ENCODE results near the gene FARP2.
"Not testable (repeated sequence)": the region's sequence is repeated elsewhere in the genome, so short reads cannot be mapped to it uniquely, and the experiment has no call there.

The FARP2 gene

DNA sequence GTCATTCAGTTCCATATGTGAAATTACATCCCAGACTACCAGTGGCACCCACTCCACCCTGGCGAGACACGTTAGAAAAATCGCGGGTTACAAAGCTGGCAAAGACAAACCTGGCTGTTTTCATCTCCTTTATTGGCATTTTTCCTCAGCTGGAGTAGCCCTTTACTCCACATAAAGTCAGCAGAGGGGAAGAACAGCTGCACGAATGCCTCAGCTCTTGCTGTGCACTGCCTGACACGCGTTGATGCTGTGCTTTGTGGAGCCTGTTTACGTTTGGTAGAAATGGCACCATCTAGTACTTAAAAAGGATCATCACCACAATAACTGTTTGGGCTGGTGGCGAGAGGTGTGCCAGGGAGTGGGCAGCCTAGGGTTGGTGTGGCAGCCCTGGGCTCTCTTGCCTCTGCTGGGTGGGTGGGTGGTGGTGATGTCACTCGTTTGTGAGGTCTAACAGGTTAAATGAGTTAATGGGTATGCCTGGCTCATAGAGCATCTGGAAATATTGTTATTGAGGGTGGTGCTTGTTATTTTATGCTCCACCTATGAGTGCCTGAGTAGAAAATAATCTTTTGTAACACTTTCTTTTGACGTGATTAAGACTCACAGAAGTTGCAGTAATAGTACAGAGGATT is 16.4 kb downstream of the FARP2 start:
- DNase-seq (ENCODE audit: low read depth), result no peak

DNA sequence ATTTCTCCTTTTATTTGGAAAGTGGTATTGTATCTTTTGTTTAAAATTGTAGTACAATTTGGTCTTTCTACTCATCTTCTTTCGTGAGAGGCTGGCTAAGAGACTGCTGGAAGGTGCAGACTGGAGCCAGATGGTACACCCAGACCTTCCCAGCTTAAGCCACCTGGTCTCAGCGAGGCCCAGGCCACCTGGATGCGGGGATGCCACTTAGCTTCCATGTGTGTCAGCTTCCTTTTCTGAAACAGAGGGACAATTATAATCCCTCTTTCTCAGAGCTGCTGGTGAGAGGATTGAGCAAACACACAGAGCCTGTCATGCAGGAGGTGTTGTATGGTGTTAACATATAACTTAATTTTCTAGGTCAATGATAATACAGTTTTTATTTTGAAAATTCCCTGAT is 17.4 kb downstream of the FARP2 start:
- DNase-seq (ENCODE audit: low read depth), result no peak

DNA sequence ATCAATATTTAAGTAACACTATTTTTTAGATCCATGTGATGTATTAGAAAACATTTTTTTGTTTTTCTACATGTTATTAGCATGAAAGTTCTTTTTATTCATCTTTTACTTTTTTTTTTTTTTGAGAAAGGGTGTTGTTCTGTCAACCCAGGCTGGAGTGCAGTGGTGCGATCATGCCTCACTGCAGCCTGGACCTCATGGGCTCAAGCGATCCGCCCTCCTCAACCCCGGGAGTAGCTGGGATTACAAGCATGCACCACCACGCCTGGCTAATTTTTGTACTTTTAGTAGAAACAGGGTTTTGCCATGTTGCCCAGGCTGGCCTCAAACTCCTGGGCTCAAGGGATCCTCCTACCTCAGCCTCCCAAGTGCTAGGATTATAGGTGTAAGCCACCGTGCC is 17.8 kb downstream of the FARP2 start:
- DNase-seq (ENCODE audit: low read depth), result not testable (repeated sequence)

DNA sequence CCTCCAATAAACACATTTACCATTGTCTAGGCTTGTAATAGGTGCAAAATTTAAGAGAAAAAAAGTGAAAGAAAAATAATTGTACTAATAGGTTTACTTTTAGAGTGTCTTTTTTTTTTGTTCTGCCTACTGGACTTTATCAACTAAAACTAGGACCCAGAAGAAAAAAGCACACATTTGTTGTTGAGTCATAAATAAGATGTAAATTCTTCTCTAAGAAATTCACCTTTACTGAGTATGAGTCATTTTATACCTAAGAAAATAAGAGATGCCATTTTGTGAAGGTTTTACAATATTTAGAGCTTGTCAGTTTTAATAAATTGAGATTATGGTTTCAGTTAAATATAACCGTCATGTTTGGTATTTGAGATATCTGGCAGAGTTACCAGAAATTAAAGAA is 19.2 kb downstream of the FARP2 start:
- DNase-seq (ENCODE audit: low read depth), result no peak

DNA sequence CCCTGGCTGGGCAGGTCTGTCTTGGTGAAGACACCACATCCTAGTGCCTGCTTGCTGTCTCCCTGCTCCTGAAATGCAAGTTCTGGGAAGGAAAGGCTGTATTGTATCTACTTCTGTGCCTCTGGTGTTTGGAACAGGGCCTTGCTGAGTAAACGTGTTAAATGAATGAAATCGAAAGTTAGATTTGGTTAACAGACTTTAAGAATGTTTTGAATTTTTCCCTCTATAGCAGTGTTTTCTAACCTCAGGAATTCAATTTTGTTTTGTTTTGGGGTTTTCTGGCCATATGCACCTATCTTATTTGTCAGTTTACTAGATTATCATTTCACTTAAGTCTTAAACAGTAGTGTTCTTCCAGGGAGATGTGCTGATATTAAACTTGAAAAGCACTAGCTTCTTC is 20.7 kb downstream of the FARP2 start:
- DNase-seq (ENCODE audit: low read depth), result no peak

DNA sequence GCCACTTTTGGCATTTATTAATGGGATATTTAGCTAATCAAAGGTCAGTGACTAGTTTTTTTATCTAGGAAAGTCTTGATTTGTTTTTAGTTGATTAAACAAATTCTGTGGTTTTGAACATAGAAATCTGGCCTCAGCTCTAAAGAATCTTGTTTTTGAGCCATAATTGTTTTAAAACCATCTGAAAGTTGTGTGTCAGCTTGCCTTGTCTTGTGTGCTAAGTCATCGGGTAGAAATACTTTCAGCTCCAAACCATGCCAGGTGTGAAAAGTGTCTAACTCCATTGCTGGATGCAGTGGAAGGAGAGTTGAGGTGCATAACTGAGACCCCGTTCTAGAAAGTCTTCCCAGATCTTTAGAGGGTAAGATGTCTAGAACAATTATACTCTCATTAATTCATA is 22.7 kb downstream of the FARP2 start:
- DNase-seq (ENCODE audit: low read depth), result no peak

DNA sequence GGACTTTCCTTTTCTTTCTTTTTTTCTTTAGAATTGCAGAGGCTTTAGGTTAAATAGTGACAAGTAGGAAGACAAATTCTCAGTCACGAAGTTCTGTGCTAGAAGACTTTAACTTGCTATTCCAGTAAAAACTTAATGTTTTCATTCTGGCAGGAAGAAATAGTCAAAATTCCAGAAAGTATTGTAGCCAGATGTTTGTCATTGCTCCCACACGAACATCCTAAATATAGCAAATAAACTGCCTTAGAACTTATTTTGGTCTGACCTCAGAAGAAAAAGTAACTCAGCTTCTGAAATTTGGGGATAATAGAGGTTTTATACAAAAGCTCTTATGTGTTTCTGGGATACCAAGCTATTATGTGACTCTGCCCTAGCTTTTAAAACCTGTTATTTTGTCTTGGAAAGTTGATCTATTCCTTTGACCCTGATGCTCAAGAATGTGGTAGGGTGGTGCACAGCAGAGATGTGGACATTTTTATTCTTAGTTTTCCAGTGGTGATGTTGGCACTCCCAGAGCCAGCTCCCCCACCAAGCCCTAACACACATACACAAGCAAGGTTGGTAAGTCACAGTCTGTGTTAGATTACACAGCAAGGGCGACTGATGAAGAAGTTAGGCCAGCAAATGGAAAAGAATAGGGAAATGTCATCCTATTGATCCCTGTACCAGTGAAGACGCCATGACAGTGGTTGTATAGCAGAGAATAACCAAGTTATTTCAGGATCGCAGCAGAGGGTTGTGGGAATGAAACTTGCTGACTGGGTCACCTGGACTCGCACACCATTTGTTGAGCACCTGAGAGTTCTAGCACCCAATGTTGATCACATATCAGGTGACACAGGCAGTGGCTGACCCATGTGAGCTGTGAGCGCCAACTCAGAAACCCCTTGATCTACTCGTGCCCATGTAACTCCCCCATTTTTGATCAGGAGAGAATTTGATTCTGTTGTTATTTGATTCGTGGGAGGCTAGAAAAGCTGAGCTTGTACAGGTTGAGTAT is 23.7 kb downstream of the FARP2 start:
- DNase-seq (ENCODE audit: low read depth), result no peak

DNA sequence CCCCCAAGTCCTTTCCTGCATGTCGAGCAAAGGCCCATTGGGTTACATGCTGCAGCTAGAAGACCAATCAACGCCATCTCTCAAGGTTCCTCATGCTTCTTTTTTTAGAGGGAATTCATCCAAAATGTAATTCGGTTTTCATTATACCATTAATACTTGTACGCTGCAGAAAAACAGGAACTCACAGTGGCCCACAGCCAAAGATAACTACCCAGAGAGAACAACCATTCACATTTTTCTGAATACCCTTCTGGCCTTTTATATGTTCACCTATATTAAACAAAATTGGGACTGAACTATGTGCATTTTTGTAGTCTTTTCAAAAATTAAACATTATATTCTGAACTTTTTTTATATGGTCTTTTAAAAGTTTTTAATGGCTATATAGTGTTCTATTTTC is 25.8 kb downstream of the FARP2 start:
- no peak for DNase-seq (ENCODE audit: low read depth)

DNA sequence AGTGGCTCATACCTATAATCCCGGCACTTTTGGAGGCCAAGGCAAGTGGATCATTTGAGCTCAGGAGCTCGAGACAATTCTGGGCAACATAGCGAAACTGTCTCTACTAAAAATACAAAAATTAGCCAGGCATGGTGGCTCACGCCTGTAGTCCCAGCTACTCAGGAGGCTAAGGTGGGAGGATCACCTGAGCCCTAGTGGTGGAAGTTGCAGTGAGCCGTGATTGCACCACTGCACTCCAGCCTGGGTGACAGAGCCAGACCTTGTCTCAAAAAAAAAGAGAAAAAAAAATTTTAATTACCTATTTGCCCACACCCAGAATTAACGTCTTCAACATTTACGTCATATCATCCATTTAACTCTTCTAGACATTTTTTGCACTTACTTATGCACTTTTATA is 29.4 kb downstream of the FARP2 start:
- DNase-seq (ENCODE audit: low read depth), result not testable (repeated sequence)

DNA sequence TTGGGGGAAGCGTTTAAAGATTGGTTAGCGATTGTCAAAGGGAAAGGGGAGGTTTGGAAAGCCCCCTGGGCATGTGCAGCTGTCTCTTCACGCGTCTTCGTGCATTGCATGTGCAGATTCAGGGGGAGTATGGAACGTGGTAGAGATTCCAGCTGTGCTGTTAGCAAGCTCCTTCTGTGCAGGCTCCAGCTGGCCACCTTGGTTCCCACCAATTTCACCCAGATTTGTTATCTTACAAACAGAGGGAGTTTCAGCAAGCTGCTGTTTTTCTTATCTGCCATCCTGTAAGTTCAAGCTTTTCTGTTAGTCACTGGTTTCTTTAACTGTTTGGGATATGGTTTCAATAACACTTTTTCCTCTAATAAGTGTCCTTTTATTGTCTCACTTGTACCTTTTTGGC is 30.4 kb downstream of the FARP2 start:
- no peak for DNase-seq (ENCODE audit: low read depth)

DNA sequence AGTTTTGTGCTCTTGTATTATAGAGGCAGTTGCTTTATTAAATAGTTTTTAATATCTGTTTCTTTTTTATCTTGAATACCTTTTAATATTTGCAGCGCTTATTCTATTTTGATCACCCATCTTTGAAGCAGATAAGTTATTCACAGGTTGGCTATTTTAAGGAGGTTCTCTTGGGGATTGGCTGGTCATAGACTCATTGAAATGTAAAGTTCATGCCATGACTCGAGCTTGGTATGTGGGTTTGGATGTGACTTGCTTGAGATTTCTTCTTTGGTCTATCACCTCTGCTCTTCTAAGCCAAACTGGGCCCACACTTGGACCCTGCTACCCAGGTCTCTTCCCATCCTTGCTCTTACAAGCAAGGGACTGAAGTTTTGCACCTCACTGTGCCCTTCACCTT is 33.6 kb downstream of the FARP2 start:
- DNase-seq (ENCODE audit: low read depth), result no peak

DNA sequence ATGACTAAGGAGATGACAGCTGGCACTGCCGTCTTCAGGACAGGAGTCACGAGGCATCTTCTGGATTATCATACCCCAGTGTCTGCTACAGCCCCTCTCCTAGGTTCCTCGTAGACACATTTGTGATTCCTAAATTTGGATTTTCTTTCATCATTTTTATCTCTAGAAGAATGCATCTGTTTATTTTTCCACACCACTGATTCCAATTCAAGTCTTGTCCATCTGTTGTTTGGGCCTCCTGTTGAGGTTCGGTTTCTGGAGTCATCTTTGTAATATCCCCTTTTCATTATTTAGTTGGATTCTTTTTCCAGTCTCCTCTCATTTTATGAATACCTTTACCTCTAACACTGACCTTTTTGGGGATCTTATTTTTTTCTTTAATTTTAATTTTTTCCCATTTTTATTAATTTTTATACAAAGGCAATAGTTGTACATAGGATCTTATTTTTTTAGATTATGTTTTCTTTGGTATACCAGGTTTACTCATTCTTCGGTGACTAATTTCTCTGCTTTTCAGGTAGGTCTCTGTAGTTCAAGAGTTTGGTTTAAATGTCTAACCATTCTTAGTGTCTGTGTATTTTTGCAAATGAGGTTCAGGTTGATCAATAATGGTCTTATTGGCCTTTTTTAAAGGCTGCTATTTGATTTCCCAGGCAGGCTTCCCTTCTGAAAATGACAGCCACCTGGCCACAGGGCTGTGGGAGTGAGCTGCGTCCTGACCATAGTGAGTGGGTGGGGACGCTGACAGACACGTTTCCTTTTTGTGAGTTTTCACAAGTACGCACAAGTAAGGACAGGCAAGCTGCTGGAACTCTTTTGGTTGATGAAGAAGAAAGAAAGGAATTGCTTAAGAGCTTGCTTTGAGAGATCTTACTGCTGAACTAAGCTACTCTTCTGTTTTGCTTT is 34.5 kb downstream of the FARP2 start:
- no peak for DNase-seq (ENCODE audit: low read depth)

DNA sequence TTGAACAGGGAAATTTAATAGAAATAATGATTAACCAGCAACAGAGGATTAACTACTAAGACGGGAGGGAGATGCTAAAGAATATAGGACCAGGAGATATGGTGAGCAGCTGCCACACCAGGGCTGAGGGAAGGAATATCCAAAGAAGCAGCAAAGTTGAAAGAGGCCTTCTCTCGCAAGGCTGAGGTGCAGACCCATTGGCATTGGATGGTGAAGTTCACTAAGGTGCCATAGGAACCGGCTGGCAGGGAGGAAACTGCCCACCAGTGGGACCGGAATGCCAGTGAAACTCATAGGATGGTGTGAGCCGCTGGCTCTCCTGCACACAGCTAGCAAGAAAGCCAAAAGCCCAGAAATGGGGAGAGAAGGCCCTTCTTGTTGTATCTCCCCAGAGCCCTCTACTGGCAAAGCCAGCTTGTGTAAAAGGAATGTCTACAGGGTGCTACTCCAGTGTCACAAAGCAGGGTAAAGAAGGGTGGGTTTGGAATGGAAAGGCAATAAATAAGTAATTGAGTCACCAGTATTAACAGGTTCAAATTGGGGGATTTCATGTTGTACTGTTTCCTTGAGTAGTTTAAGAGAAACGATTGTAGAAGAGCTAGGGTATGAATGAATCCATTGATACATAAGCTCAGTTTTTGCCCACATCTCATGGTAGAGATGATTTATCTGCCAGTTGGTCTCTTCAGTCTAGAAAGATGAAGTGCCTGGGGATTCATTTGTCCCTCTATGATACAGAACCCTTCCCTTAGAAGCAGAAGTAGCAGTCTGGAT is 36.0 kb downstream of the FARP2 start:
- DNase-seq (ENCODE audit: low read depth), result no peak

DNA sequence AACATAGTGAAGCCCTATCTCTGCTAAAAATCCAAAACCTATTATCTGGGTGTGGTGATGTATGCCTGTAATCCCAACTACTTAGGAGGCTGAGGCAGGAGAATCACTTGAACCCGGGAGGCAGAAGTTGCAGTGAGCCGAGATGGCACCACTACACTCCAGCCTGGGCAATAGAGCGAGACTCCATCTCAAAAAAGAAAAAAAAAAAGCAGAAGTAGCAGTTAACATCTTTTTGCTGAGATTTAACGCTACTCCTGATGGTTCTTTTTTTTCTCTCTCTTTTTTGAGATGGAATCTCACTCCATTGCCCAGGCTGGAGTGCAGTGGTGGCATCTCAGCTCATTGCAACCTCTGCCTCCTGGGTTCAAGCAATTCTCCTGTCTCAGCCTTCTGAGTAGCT is 36.7 kb downstream of the FARP2 start:
- not testable (repeated sequence) for DNase-seq (ENCODE audit: low read depth)

DNA sequence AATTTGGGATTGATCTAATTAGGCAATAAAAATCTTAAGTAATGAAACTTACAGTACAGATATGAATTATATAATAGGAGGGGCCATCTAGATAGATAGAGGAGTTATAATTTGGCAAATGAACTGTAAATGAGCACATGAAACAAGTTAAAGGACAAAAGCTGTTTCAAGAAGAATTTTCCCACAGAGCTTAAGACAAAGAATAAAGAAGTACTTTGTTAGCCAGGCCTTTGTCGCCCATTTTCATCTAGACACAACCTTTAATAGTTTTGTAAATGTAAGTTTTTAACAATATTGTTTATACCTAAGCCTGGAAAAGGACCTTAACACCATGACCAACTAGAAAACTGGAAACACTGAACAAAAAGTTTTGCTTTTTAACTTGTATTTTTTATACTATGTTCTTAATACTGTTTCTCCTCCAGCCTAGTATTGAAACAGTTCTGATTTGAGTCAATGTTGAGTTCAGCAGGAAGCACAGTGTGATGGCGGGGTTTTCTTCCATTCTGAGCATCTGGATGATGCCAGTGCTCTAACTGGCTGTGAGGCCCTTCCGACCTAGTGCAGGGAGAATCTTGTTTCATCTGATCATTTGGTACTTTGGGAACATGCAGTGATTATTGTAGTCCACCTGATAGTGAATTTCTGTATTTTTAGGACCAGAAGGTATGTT is 37.6 kb downstream of the FARP2 start:
- DNase-seq (ENCODE audit: low read depth), result no peak

DNA sequence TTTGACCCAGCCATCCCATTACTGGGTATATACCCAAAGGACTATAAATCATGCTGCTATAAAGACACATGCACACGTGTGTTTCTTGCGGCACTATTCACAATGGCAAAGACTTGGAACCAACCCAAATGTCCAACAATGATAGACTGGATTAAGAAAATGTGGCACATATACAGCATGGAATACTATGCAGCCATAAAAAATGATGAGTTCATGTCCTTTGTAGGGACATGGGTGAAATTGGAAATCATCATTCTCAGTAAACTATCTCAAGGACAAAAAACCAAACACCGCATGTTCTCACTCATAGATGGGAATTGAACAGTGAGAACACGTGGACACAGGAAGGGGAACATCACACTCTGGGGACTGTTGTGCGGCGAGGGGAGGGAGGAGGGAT is 40.7 kb downstream of the FARP2 start:
- not testable (repeated sequence) for DNase-seq (ENCODE audit: low read depth)

DNA sequence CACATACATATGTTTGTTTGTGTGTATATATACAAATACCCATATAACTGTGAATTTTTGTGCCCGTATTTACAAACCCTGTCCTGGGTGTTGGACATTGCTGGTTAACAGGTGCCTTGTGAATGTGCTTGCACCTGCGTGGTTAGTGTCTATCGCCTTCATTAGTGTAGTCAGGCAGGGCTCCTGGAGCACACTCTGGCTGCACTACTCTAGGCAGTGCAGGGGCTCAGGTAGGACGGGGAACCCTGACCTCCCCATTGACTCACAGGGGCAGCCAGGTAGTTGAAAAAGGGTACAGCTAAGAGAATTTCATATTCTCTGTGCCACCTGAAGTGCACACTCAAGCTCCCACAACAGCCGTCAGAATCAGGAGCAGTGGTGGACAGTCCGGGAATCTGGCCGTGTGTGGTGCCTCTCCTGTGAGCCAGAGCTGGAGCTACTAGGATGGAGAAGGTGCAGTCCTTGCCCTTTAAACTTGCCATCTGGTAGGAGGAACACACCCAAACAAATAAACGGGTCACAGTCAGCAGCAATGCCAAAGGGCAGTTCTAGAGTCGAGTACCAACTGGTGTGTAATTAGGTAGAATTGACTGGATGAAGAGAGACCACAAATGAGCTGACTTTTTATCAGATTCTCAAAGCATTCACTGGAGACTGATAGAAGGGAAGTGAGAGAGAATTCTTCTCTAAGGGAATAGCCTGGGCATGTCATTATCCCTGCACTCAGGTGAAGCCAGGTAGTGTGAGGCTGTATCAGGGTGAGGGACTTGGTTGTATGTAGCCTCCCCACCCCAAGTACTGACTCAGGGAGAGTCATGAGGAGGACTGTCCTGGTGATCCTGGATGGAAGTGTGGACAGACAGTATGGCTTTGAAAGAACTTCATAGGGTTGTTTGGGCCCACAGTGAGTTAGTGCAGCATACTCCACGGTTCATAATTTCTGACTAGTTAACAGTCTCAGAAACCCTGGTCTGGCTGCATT is 44.1 kb downstream of the FARP2 start:
- no peak for DNase-seq (ENCODE audit: low read depth)

DNA sequence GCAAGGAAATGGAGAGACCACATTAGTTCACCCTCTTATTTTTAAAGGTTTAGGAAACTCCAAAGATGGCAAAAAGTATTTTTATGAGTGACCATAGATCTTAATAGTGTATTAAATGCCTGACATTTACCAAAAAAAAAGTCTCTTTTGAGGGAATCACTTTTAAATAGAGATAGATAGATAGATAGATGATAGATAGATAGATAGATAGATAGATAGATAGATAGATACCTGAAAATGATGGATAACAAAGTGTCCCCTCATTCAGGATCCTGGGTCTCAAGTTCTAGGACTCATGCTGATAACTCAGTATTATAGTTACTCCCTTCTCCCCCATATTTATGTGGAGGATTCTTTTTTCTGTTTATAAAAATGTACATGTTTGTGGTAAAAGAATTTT is 52.8 kb downstream of the FARP2 start:
- DNase-seq (ENCODE audit: low read depth), result no peak

DNA sequence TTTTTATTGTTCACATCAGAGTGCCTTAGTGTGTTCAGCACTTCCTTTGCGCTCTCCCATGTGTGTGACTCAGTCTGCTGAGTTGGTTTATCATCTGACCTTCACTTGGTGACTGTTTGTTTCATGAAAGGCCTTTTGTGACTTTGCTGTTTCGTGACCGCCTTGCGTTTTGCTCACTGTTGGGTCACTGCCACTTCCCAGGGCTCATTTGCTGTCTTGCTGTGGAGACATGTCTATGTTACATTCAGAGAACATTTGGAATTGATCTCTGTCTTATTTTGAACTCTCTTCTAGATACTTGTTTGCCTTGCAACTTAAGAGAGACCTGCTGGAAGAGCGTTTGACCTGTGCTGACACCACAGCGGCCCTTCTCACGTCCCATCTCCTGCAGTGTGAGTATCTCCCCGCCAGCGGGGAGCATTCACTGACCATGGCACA is 54.7 kb downstream of the FARP2 start:
- DNase-seq (ENCODE audit: low read depth), result no peak

DNA sequence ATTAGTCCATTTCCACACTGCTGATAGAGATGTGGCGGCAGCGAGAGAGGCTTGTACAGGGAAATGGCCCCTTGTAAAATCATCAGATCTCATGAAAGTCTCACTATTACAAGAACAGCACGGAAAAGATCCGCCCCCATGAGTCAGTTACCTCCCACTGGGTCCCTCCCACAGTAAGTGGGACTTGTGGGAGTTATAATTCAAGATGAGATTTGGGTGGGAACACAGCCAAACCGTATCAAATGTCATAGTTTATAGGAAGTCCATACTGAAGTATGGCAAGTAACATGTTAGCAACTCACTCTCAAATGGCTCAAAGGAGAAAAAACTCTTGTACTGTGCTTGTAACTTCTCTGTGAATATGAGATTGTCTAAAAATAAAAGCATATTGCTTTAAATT is 56.1 kb downstream of the FARP2 start:
- no peak for DNase-seq (ENCODE audit: low read depth)

Measured in activated gamma-delta T cell treated with anti-CD3 and anti-CD28 coated beads, Interleukin-2, amount 50 U/mL, for 16 hours (primary cell).